HG03571 (cell line): Measurements from ENCODE around the gene GPR18.

Experiments
- ATAC-seq: cut with Tn5 transposase; IDR thresholded peaks from one replicate; pipeline ENCODE4 v1.9.1; 2021; ENCODE audit not compliant: unreplicated experiment

The GPR18 gene

DNA sequence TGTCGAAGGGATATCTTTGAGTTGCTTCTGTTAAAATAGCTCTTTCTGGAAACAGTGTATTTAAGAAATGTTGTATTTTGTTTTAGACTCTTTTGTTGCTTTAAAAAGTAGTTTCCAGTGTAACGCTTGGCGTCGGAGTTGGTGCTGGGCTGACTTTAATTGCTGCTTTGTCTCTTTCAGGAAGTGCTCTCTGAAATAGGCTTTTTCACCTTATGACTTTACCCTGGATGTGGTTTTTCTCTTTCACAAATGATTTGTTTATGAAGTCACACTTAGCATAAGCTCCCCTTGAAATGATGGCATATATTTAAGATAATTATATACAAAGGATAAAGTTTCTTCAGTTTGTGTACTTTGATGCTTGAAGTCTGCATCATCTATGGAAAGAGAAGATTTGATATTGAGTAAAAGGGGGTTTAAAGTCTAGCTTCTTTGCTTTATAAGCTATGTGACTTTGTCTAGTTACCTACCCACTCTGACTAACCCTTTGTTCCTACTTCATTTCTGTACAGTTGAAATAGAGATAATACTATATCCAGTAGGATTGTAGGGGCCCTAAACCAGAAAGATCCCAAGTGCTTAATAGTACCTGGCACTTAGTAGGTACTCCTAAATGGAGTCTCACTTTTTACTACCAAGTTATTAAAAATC lies at the start of gene GPR18:
Gene GPR18 (minus strand): TSS at position 170 of the 651 bp plus-strand sequence. CDS start 2,507 bp downstream, outside the sequence.
- peak; percentile 83 for ATAC-seq

DNA sequence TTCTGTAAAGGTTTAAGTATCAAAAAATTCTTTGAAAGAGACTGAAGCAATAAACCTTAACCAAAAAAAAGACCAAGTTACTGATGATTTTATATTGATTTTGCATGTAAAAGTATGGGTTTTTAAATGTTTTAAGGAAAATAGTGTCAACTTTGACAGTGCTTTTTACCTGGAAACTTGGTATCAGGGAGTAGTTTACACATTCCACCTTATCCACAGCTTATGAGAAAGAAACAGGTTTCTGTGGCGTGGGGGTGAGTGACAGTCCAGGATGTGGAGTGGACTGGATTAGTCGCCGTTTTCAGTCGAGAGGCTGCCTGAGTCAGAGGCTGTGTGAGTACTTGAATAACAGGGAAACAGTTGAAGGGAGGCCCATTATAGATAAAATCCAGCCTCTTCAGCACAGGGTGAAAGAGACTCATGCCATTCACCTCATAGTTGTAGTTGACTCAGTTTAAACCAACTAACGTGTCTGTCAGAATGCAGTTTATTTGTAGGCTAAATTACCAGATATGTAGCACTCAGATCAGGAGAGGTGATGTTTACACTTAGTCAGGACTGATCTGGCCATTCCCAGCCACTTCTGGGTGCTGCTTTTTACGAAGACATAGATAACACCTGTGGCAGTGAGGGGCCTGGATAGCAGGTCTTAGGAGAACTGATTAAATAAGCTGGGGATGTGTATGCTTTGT lies 49.6 kb upstream of the GPR18 start:
- peak; percentile 40 for ATAC-seq

DNA sequence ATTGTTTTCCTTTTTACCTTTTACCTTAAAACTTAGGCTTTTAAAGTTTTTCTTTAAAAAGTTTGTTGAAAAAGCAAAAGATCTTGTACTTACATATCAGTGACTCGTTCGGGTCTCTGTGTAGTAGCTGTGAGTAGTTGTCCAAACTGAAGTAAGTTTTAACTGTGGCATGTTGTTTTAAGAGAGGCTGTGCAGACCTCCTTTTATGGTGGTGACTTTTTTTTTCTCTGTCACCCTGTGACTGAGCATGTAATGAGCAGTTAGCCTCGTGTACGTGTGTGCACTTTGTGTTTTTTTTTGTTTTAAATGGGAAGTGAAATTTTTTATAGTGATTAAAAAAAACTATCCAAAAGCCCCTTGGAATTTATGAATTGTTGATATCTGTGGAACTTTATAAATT lies 49.1 kb upstream of the GPR18 start, which contains the start of gene GPR183:
Gene GPR183 (minus strand): TSS at position 153 of the 400 bp plus-strand sequence. CDS start 11,254 bp downstream, outside the sequence.
- ATAC-seq = peak; percentile 53

DNA sequence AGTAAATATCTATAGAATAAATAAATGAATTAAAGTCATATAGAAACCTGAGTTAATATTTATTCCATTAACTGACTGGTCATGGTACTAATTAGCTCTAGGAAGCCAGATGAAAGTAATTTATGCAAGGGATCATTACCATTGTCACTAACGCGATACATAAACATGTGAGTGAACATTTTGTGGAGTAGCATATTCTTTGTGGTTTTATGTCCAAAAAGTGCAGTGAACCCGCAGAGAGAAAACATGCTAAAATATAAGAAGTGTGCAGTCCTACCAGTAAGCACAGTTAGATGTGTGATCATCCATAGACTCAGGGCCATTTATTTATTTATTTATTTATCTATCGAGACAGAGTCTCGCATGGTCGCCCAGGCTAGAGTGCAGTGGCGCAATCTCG lies 47.4 kb upstream of the GPR18 start:
- ATAC-seq = no peak

DNA sequence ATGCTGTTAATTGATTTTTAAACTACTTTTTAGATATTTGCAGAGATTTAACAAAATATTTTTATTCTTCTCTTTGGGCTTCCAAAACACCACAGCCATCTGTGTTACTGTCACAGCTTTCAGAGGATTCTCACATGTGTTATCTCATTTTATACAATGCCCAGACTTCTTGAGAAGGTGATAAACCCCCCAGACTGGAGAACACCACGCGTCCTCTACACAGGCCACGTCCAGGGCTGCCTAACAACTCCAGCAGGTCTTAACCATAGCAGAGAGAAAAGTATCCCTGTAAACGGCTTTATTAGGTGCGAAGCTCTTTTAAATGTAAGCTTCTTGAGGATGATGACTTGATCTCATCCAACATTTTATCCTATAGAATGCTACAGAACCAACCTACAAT lies 47.0 kb upstream of the GPR18 start:
- ATAC-seq = no peak

DNA sequence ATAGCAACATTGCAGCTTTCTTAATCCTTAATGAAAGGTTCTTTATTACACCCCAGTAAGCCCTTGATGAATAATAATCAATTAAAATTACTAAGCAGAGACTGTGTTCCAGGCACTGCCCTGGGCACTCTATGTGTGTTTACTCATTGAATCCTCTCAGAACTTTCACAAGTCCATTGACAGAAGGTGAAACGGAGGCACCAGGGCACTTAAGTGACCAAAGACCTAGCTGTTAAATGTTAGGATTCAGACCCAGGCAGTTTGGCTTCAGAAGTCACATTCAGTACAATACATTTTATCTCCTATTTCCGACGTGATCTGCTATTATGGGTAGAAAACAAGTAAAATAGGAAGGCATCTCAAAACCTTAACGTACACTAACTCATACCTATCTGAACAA lies 46.4 kb upstream of the GPR18 start:
- ATAC-seq = no peak

GRCh38 chr13:99303863-99304521 lies 45.8 kb upstream of the GPR18 start:
- no peak for ATAC-seq

DNA sequence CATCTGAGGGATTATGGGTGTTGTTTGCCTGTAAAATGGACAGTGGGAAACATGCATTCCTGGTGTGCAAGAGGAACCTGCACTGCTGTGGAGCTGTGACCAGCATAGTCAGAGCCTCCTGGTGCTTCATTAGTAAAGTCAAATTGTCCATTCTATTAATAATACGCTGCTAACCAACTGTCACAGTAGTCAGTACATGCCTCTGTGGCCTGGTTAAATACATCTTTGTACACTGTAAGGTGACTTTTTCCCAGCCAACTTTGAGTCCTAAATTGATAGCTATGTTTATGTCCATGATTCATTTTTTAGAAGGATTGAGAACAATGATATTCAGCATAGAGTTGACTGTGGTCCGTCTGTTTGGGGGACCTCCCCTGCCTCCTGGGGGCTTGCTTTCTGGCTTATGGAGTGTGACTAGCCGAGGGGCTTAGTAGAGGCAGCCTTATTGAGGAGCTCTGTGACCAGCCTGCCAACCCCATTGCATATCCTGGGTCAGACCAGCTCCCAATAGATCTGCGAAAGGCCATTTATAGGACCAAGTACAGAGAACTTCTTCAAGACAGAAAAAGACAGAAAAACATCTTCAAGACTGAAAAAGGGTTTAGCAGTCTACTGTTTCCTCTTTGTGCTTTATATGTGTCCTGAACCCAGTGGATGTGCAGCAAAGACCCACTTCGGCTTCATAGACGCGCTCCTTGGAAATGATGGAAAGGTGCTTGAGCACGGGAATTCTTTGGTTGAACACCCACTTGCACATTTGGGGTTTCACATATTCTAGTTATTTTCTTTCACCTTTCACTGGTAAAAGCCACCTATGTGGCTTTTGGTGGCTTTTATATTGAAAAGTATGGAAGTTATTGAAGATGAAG lies 44.7 kb upstream of the GPR18 start:
- ATAC-seq = no peak

DNA sequence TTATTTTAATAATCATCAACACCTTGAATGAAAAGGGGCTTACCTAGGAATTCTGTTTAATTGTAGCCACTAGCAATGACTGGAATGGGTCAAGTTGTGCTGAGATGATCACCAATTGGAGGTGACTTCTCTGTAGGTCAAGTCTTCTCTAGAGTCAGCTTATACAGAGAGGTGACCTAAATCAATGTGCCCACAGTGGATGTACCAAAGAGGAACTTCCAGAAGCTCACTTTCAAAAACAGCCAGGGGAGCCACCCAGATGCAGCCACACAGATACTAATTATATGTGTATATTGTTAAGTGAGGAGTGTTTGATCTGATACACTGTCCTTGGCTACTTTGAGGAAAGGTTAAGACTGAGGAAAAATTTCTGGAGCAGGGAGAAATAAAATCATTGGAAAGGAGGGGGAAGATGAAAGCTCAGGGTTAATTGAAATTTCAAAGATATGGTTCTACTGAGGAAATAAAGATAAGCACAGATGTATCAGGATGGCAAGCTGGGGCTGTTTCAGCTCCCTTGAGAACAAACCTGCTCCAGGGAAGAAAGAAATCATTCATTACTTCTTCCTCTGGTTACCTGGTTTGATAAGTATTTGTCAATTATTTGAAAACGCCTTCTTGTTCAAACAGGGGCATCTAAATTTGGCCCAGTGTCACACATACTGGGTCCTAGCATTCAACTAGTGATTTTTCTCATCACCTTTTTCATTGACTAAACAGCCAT lies 43.9 kb upstream of the GPR18 start:
- no peak for ATAC-seq

DNA sequence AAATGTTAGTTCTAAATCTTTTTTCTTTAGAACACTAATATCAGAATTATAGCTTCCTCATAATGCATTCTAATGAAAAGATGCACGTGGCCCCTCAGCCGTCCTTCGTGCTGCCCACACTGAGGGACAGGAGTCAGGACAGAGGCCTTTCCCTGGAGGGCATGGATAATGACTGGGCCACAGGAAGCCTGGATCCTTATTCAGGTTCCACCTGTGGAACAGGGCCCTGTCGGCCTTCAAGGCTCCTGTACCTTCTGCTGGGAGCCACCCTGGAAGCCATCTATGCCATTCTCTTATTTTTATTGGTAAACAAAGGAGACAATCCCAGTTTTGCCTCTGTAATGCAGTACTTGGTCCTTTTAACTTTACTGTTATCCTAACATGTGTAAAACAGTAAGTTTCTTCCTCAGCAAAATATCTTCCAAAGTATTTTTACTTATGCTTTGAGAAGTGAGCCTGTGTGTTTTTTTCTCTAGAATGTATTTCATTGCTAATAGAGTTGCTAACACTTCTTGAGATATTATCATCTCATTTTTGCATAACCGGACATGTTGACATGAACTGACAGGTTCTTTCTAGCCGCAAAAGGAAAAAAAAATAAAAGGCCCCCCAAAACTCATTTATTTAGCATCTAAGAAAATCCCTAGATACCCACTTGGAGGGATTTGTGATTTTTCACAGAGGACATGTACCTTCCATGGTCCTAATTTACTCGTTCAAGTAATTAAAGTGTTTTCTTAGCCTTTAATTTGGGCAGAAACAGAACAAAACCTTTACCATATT lies 43.1 kb upstream of the GPR18 start:
- ATAC-seq = no peak

- no peak for ATAC-seq
Observed at GRCh38 chr13:99299920-99300341, 41.8 kb upstream of the GPR18 start.

DNA sequence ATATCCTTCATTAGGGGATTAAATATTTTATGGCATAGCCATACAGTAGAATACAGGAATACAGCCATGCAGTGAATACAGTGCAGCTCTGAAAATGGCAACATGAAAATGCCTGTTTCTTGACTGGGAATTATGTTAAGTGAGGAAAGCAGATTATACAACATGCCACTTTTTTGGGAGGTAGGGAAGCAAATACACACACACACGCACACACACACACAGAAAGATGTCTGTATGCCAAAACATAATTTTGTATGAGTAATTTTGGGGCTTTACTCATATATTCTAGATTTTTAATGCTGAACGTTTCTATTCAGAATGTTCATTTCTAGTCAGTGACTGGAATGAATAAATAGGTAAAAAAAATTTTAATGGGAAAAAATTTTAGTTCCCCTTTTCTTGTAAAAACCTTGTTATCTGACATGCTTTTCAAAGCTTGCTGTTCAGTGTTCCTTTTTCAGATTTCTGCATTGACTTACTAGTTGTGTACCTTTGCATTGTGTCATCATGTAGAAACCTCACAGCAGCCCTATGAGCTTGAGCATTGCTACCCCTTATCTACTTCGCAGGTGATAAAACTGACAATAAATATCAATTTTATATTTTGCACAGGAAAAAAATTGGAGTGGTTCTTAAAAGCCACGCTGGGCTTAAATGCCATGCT lies 41.2 kb upstream of the GPR18 start:
- no peak for ATAC-seq

DNA sequence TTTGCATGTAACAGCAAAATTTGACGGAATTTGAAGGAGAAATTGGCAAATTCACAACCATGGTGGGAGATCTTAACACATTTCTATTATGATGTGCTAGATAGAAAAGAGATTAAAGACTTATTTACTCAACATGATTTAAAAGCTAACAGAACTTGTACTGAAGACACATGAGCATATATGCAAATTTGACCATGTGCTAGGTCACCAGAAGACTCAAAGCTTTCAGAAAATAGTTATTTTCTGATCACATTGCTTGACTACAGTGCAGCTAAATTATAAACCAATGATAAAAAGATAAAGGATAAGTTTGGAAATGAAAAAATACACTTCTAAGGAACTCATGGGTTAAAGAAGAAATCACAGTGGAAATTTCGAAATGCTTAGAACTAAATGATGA lies 39.9 kb upstream of the GPR18 start:
- no peak for ATAC-seq

DNA sequence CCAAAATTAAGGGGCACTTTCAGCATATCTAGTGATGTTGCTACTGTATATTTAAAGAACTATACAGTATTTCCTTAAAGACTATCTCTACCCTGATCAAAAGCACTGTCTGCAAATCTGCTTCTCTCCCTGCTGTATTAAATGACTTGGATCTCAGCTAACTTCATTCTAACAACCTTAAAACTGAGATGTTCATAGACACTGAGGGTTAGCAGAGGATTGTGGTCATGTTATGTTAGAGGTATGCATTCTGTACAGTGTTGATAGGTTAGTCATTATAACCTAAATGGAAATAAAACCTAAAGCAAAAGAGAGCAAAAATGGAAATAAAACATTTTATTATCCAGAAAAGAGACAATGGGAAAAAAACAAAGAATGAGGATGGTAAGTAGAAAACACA lies 39.2 kb upstream of the GPR18 start:
- no peak for ATAC-seq

- peak; percentile 39 for ATAC-seq
Observed at GRCh38 chr13:99296398-99296797, 38.2 kb upstream of the GPR18 start.

DNA sequence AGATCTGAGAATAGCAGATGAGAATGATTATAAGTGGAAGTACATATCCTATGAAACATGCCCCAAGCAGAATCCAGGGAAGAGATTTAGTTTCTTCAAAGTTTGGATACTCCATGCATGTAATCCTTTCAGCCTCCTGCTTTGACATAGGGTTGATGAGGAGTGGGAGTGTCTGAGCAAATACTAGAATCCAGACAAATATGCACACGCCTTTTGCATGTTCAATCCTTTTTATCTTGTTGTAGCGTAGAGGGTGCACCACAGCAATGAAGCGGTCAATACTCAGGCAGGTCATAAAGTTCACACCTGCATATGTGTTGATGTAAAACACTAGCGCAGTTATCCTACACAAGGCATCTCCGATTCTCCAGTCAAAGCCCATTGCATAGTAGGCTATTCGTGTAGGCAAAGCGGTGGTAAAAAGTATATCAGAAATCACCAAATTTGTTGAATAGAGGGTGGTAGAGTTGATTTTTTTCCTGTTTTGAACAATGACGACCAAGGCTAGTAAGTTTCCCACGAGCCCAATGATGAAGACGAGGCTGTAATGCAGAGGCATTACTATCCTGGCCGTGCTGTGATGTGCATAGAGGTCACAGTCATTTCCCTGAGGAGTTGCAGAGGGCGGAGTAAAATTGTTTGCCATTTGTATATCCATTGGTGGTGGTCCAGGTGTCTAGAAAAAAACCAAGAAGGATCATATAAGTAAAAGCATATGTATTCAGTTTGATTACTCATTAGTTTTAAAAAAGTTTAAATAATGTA lies 37.5 kb upstream of the GPR18 start:
- ATAC-seq = no peak

DNA sequence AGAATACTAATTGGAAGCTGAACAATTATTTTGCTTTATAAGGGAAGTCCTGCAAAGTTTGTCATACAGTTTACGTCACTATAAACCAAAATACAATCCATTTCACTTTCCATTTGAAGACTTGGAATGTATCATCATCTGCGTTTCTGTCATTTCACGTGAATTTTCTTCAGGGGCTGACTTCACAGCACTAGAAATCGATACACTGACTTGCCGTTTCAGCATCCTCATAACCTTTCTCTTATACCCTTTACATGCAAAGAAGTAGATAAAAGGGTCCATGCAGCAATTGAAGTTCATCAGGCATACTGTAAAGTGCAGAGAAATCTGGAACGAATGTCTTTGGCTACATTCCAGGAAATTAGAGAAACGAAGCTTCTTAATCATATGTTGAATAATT lies 36.8 kb upstream of the GPR18 start:
- ATAC-seq = no peak

GRCh38 chr13:99294198-99294597 lies 36.0 kb upstream of the GPR18 start:
- ATAC-seq = no peak
